HL-60 (cell line): Measurements from ENCODE around the gene ZNF546.

Experiments used
- DNase-seq, 2 experiments: peaks; one replicate each; pipeline ENCODE4 v3.0.0-alpha.2; 2010 to 2020; ENCODE audit warnings: low read depth in 1 of 2, low spot score in 1 of 2
- H3K27ac ChIP-seq: fragments of 250-450 bp; sonication (Bioruptor Pico); replicated peaks from 2 replicates; pipeline ENCODE4 v1.5.1; 2020; ENCODE audit warnings: mild to moderate bottlenecking, moderate library complexity
- H3K27me3 ChIP-seq: fragments of 250-450 bp; sonication (Bioruptor Pico); 2 replicates; pipeline ENCODE4 v1.5.1; 2021; ENCODE audit warnings: mild to moderate bottlenecking, moderate library complexity; ENCODE audit not compliant: insufficient read depth, poor library complexity, severe bottlenecking
- H3K4me3 ChIP-seq: replicated peaks from 2 replicates; pipeline ENCODE4 v1.5.1; 2011; ENCODE audit warnings: mild to moderate bottlenecking, control low read depth, low read length; ENCODE audit not compliant: insufficient read depth
- CTCF ChIP-seq: IDR thresholded peaks from one replicate; pipeline ENCODE4 v1.5.1; 2011; ENCODE audit warnings: low read length, control low read depth, inconsistent platforms; ENCODE audit not compliant: insufficient read depth
- GABPA ChIP-seq: IDR thresholded peaks from 2 replicates; pipeline ENCODE4 v1.6.1; 2012; ENCODE audit warnings: low read depth
- POLR2AphosphoS5 ChIP-seq: IDR thresholded peaks from 2 replicates; pipeline ENCODE4 v1.6.1; 2012; ENCODE audit warnings: low read depth
- REST ChIP-seq: IDR thresholded peaks from 2 replicates; pipeline ENCODE4 v1.6.1; 2012; ENCODE audit warnings: low read depth; ENCODE audit not compliant: insufficient replicate concordance
- SPI1 ChIP-seq: IDR thresholded peaks from 2 replicates; pipeline ENCODE4 v1.6.1; 2012; ENCODE audit warnings: low read depth, mild to moderate bottlenecking, borderline replicate concordance

ZNF546 gene

DNA sequence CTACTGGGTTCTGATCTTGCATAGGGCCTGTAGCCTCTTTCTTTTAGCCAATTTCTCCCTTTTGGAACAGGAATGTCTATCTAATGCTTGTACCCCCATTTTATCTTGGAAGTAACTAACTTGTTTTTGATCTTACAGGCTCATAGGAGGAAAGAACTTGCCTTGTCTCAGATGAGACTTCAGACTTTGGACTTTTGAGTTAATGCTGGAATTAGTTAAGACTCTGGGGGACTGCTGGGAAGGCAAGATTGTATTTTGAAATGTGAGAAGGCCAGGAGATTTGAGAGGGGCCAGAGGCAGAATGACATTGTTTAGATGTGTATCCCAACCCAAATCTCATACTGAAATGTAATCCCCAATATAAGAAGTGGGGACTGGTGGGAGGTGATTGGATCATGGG is 2.5 kb upstream of the ZNF546 start:
- no peak for DNase-seq
- no peak overlapping the region for H3K4me3 ChIP-seq
- no peaks in the 10 kb centered on the region for H3K27me3 ChIP-seq
- no peak overlapping the region for H3K27ac ChIP-seq
- TF ChIP-seq GABPA (no peak), POLR2AphosphoS5 (no peak), REST (no peak)

GRCh38 chr19:39995794-39996193 is 1.1 kb upstream of the ZNF546 start:
- Histone ChIP-seq H3K27ac (no peak overlapping the region), H3K4me3 (no peak overlapping the region; the same call in 1 of the 2 replicates), H3K27me3 (no peaks in the 10 kb centered on the region)
- TF ChIP-seq SPI1 = no peak
- TF ChIP-seq REST = no peak
- no peak for TF ChIP-seq CTCF
- no peak for TF ChIP-seq GABPA
- no peak for TF ChIP-seq POLR2AphosphoS5
- DNase-seq = no peak

DNA sequence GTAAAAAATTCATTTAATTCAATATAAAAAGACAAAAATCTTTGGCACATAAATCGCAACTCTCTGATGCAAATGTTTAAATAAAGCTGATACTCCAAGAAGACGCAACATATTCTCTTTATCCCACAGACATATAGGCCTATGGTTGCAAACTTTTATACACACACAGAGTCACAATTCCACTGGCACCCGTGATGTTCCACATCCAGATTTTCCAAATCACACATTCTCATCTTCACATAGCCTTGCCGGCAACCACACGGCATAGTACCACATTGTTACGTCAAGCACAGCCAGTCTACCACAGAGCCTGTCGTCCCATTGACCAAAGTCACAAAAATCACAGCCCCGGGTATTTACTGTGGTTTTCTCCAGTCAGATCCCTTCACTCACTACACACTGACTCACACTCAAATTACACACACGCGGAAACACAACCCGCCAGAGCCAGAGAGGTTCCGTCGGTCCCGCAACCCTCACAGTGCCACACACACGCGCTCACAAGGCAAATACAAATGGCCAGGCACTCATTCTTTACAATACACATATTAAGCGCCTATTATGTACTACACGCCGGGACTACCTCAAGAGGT is 546 bp upstream of the ZNF546 start:
- no peak for TF ChIP-seq SPI1
- no peak for TF ChIP-seq CTCF
- H3K27me3 ChIP-seq = no peaks in the 10 kb centered on the region
- peak overlapping the region; percentile 89 for H3K27ac ChIP-seq
- H3K4me3 ChIP-seq = peak overlapping the region; percentile 85
- DNase-seq = peak in 1 of 2 experiments; percentile 28

GRCh38 chr19:39997638-39998216 is 867 bp downstream of the ZNF546 start:
- DNase-seq = no peak
- TF ChIP-seq REST = no peak
- TF ChIP-seq SPI1 = no peak
- no peak for TF ChIP-seq POLR2AphosphoS5
- no peak for TF ChIP-seq CTCF
- no peak for TF ChIP-seq GABPA
- Histone ChIP-seq H3K27ac (peak overlapping the region; percentile 89), H3K4me3 (peak overlapping the region; percentile 85), H3K27me3 (no peaks in the 10 kb centered on the region)
